GM18498 (cell line): ENCODE measurements around the gene PCCA.
"Not testable (repeated sequence)": the region's sequence is repeated elsewhere in the genome, so short reads cannot be mapped to it uniquely, and the experiment has no call there.

Experiments
- ATAC-seq: cut with Tn5 transposase; IDR thresholded peaks from one replicate; pipeline ENCODE4 v1.9.1; 2021; ENCODE audit warnings: mild to moderate bottlenecking, moderate library complexity; ENCODE audit not compliant: unreplicated experiment

PCCA gene

DNA sequence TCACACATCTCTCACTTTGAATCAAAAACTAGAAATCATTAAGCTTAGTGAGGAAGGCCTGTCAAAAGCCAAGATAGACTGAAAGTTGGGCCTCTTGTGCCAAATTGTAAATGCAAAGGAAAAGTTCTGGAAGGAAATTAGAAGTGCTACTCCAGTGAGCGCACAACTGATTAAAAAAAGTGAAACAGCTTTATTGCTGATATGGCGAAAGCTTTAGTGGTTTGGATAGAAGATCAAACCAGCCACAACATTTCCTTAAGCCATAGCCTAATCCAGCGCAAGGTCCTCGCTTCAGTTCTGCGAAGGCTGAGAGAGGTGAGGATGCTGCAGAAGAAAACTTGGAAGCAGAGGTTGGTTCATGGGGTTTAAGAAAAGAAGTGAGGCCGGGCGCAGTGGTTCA is 7.6 kb downstream of the PCCA start:
- ATAC-seq: no peak

DNA sequence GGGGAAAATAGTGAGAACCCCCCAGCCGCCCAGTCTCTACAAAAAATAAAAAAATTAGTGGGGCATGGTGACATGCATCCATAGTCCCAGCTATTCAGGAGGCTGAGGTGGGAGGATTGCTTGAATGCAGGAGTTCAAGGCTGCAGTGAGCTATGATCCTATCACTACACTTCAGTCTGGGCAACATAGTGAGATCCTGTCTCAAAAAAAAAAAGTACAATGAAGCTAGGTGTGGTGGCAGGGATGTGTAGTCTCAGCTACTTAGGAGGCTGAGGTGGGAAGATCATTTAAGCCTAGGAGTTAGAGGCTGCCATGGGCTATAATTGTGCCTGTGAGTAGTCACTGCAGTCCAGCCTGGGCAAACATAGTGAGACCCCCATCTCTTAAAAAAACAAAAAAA is 8.9 kb downstream of the PCCA start:
- no peak for ATAC-seq

- ATAC-seq: no peak
Measured at GRCh38 chr13:100098445-100099116, 9.7 kb downstream of the PCCA start.

- not testable (repeated sequence) for ATAC-seq
Measured at GRCh38 chr13:100099117-100099445, 10.2 kb downstream of the PCCA start.

DNA sequence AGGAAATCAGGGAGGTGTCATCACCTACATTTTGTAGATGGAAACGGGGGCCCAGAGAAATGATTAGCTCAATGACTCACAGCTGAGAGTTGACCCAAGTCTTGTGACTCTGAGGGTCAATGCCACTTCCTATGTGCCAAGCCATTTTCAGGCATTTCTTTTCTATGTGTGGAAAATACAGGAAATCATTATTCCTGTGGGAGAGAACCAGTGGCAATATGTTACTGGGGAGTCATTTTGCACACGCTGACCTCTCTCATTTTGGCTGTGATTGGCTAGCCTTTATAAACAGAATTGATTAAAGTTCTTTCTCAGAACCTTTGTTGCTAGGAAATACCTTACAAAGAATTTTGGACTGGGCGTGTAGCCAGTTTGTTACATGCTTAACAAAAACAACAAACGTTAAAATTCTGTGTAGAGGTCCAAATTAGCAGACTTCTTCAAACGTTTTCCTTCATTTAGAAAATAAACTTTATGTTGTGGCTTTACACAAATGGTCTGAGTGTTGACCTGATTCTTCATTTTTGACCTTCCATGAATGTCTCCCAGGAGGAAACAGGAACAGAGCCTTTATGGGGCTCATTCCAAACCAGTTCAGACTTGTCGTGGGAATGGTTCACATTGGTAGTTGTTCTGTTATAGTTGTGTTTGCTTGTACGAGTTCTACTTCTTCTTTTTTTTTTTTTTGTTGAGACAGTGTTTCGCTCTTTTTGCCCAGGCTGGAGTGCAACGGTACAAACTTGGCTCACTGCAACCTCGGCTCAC is 11.4 kb downstream of the PCCA start:
- ATAC-seq: no peak

GRCh38 chr13:100102042-100102441 is 13.1 kb downstream of the PCCA start:
- ATAC-seq: no peak

DNA sequence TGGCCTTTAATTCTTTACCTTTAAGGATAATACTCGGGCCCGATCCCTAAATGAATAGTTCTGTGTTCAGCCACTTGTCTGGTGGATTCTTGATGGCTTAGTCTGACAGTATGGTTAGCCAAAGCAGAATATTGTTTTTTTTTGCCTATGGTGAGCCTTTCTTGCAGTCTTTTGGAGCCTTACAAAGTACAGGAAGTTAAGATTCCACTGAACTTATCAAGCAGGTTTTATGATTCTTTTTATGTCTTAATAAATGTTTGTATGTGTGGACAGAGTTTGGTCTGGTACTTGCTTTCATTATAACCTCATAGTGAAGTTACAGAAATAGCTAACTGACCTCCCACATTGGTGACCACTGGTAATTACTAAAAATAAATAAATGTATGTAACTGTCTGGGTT is 17.1 kb downstream of the PCCA start:
- no peak for ATAC-seq

GRCh38 chr13:100106705-100107104 is 17.8 kb downstream of the PCCA start:
- no peak for ATAC-seq

- peak; percentile 73 for ATAC-seq
Measured at GRCh38 chr13:100108913-100109507, 20.1 kb downstream of the PCCA start.

DNA sequence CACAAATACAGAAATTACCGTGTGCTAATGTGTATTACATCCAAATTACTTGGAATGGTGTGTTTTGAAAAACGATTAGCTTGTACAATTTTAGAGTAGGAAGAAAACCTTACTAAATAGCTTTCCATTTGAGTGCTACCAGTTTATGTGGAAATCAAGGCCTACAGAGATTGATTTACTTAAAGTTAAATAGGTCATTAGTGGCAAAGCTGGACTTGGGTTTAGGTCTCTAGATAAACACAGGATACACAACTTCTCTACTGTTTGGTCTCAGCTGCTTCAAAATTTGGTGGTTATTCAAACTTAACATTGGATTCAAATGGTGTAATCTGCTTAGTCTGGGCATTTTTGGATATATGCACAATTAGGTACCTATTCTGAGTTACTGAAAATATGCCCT is 21.4 kb downstream of the PCCA start:
- ATAC-seq: no peak

- no peak for ATAC-seq
Measured at GRCh38 chr13:100112186-100112838, 23.4 kb downstream of the PCCA start.

DNA sequence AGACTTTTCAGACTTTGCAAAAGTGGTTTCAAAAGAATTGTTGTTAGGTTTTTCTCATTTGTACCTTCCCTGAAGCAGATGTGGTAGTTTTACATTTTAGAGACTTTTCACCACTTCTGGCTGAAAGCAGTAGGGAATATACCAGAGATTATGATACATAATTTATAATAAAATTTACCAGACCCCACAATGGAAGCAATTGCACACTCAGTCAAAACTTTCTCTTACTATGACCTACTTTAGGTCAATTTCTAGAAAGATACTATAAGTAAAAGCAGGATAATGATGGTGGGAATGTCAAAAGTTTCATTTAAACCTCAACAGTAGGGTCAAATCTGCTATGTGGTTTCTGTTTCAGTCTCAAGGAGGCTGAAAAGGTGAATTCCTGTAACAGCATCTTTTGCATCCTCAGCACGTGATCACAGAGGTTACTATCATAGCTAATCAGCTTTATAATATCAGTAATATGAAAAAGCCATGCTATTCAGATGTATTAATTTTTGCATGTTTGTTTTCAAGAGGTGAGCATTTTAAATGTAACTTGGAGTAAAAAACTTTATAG is 26.9 kb downstream of the PCCA start:
- ATAC-seq: peak; percentile 58

GRCh38 chr13:100124265-100124664 is 35.4 kb downstream of the PCCA start:
- ATAC-seq: no peak

DNA sequence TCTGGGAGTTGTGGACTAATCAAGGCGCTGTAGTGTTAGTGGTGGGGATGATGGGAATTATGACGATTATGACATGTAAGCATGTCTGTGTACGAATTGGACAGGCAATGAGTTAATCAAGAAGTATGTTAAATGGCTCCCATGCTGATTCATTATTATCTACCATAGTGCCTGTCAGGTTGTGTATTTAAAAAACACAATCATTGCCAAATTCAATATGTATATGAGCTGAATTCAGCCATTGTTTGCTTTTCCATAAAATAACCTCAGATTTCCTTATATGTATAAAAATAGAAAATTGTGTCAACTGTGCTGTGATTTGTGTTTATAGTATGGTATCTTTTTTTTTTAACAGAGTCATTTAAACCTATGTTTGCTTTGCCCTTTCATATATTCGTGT is 37.1 kb downstream of the PCCA start:
- no peak for ATAC-seq

- ATAC-seq: peak; percentile 23
Measured at GRCh38 chr13:100128373-100128772, 39.5 kb downstream of the PCCA start.

DNA sequence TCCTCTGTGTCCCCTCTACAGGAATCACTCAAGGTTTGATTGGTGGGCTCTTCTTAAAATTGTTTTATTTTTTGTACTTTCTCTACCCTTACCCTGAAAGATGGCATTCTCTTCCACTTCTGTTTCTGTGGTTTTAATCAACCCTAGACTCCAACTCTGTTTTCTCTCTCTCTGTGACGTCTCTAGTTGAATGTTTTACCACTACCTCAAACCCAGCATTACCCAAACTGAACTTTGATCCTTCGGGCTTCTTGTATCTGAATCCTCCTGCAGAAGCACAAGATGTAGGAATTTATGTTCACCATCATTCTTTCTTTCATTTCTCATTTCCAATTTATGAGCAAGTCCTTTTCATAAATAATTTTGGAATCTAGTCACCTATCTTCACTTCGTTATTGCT is 39.9 kb downstream of the PCCA start:
- peak; percentile 33 for ATAC-seq

GRCh38 chr13:100129605-100130004 is 40.7 kb downstream of the PCCA start:
- peak; percentile 88 for ATAC-seq

DNA sequence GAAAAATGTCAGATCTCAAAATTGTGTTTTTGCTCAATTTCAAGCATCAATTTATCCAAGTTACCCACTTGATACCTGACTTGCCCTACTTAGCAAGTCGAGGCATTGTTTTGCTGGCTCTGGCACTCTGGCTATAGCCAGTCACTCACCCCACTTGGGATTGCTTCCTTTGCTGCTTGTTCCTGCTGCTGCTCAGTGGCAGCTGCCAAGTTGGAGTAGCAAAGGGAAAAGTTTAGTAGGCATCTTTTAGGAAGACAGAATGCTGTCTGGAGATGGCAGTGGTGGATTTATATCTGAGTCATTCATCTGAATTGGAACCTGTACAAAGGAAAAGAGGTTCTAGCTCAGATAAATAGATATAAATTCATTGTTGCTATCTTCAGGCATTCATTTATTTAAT is 41.2 kb downstream of the PCCA start:
- no peak for ATAC-seq

DNA sequence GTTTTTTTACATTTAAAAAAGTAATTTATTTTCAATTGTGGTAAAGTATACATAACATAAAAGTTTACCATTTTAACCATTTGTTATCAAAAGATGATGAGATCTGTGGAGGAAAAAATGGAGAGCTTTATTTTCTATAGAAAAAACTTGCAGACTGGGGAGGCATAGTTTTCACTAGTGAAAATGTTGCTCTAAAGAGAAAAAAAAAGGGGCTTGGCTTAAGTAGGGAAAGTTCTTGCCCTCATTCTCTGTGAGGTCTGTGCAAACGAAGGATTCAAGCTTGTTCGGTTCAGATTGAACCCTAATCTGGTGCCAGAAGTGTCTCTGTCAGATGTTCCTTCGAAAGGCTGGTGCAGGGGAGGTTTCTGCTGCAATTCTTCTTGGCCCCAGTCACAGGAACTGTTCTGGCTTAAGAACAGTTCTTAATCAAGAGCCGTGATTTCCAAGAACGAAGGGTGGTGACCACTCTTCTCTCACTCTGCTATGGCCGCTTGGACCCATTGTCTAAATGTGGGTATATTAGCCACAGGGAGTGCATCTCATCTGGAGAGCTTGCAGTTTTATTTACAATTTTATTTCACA is 42.1 kb downstream of the PCCA start:
- ATAC-seq: no peak

- ATAC-seq: no peak
Measured at GRCh38 chr13:100131863-100132574, 43.1 kb downstream of the PCCA start.
